Transverse colon (tissue), 4 donors: ENCODE results near the gene AKAP13.

Source experiments
- CTCF ChIP-seq, 5 experiments: fragments of 200-600 bp in 3 of 5; fragments of 450-650 bp in 2 of 5; sonication (generic) in 3 of 5; IDR thresholded peaks; 1 replicate in 2 of 5; 2 replicates in 3 of 5; pipeline ENCODE4 v1.5.1; 2016 to 2017; ENCODE audit warnings: antibody characterized with exemption in 5 of 5, inconsistent platforms in 3 of 5, mild to moderate bottlenecking in 2 of 5, moderate library complexity in 1 of 5
- EP300 ChIP-seq: sonication (generic); formaldehyde crosslinking; IDR thresholded peaks from one replicate; pipeline ENCODE4 v1.6.1; 2017; ENCODE audit warnings: antibody characterized with exemption, low read depth
- POLR2AphosphoS5 ChIP-seq, 3 donors: sonication (generic); formaldehyde crosslinking; IDR thresholded peaks; one replicate each; pipeline ENCODE4 v1.6.1; 2016; ENCODE audit warnings: antibody characterized with exemption in 3 of 3

GRCh38 chr15:85792912-85793590, 412.6 kb downstream of the AKAP13 start:
- TF ChIP-seq CTCF (IDR thresholded peaks at IDR 0.05) (no peak), EP300 (no peak), POLR2AphosphoS5 (IDR thresholded peaks at IDR 0.05) (no peak)
